HG03354 (cell line): Measurements from ENCODE around the gene DYNC1H1.

ENCODE experiments used
- ATAC-seq: cut with Tn5 transposase; IDR thresholded peaks from one replicate; pipeline ENCODE4 v1.9.1; 2021; ENCODE audit warnings: mild to moderate bottlenecking; ENCODE audit not compliant: unreplicated experiment, poor library complexity, severe bottlenecking

The DYNC1H1 gene

GRCh38 chr14:102096569-102097188, 132.3 kb downstream of the DYNC1H1 start:
- no peak for ATAC-seq

- ATAC-seq, result no peak
Measured at GRCh38 chr14:102097441-102098135, 133.2 kb downstream of the DYNC1H1 start.

GRCh38 chr14:102103062-102103695, 138.8 kb downstream of the DYNC1H1 start:
- no peak for ATAC-seq

GRCh38 chr14:102105369-102105768, 141.0 kb downstream of the DYNC1H1 start:
- ATAC-seq, result no peak
